HCT116 (cell line): Measurements from ENCODE around the gene SPATA3. TPM values are rescaled to one million over a fixed set of nuclear protein-coding genes. Genes with fewer than 3 reads are reported as not detected.

Source experiments
- ATAC-seq: fragments of 200-7000 bp; cut with Tn5 transposase; 2 replicates; pipeline ENCODE4 v1.9.1; 2020; ENCODE audit warnings: mild to moderate bottlenecking, moderate library complexity
- BruUV-seq: library from RNA; stranded (reverse); fragments of 400-500 nt; replicated peaks from 2 replicates; lab custom pipeline; 2021; lab: Mats Ljungman, UMichigan
- CTCF ChIA-PET: fragments of 300-600 bp; sonication (Branson Sonifier 250); formaldehyde crosslinking; loops from one replicate; lab custom pipeline; 2021; ENCODE audit warnings: antibody characterized with exemption; lab: Charles Lee
- POLR2A ChIA-PET: fragments of 300-600, 350-600 bp; sonication (Branson Sonifier 250); formaldehyde crosslinking; loops from one replicate; lab custom pipeline; 2021; ENCODE audit warnings: antibody characterized with exemption; lab: Charles Lee
- RAD21 ChIA-PET, 2 experiments: fragments of 300-600 bp; sonication (Branson Sonifier 250); formaldehyde crosslinking; loops; one replicate each; lab custom pipeline; 2023; ENCODE audit warnings: low total read pairs in 2 of 2; ENCODE audit not compliant: uncharacterized antibody in 2 of 2, unreplicated experiment in 2 of 2, low non-redundant PET in 1 of 2; lab: Charles Lee
- DNase-seq: peaks from one replicate; pipeline ENCODE4 v3.0.0-alpha.2; 2010; ENCODE audit warnings: low read depth, low spot score
- H2AFZ ChIP-seq: fragments of 200-600 bp; shearing (Covaris generic), sonication (generic); 2 replicates; pipeline ENCODE4 v1.6.1; 2017; ENCODE audit warnings: low read depth, mixed run types, mixed read lengths, antibody characterized with exemption, low read length; ENCODE audit not compliant: poor library complexity, severe bottlenecking
- H3K27ac ChIP-seq: 2 replicates; pipeline ENCODE4 v1.5.1; 2012; ENCODE audit warnings: low read depth, low read length
- H3K27me3 ChIP-seq: fragments of 200-600 bp; sonication (generic); 2 replicates; pipeline ENCODE4 v1.6.1; 2016; ENCODE audit warnings: mixed run types, low read length, mixed read lengths; ENCODE audit not compliant: insufficient read depth
- H3K36me3 ChIP-seq, 2 experiments: fragments of 200-500 bp in 1 of 2; fragments of 200-600 bp in 1 of 2; sonication (Bioruptor generic) in 1 of 2; sonication (generic) in 1 of 2; 2 replicates each; pipeline versions ENCODE4 v1.5.1 to v1.6.1; 2014 to 2016; ENCODE audit warnings: low read length in 2 of 2, inconsistent platforms in 1 of 2, mixed read lengths in 1 of 2, mixed run types in 1 of 2; ENCODE audit not compliant: insufficient read depth in 2 of 2, control insufficient read depth in 1 of 2
- H3K4me1 ChIP-seq, 2 experiments: fragments of 200-600 bp in 1 of 2; sonication (generic) in 1 of 2; 2 replicates each; pipeline versions ENCODE4 v1.5.1 to v1.6.1; 2012 to 2017; ENCODE audit warnings: low read length in 2 of 2, inconsistent platforms in 1 of 2, mild to moderate bottlenecking in 1 of 2, mixed read lengths in 1 of 2, mixed run types in 1 of 2, moderate library complexity in 1 of 2; ENCODE audit not compliant: insufficient read depth in 2 of 2, control insufficient read depth in 1 of 2
- H3K4me2 ChIP-seq: fragments of 200-600 bp; sonication (generic); 2 replicates; pipeline ENCODE4 v1.6.1; 2017; ENCODE audit warnings: mixed run types, low read length, mixed read lengths
- H3K4me3 ChIP-seq, 2 experiments: fragments of 200-600 bp in 1 of 2; sonication (generic) in 1 of 2; replicated peaks in 1 of 2; 2 replicates each; pipeline ENCODE4 v1.5.1; 2011 to 2016; ENCODE audit warnings: low read length in 2 of 2, control low read depth in 1 of 2, low read depth in 1 of 2, mild to moderate bottlenecking in 1 of 2, mixed read lengths in 1 of 2, mixed run types in 1 of 2
- H3K79me2 ChIP-seq: fragments of 200-600 bp; sonication (generic); 2 replicates; pipeline ENCODE4 v1.6.1; 2017; ENCODE audit warnings: mild to moderate bottlenecking, mixed run types, low read length, moderate library complexity, mixed read lengths; ENCODE audit not compliant: insufficient read depth
- H3K9ac ChIP-seq: fragments of 200-600 bp; sonication (generic); 2 replicates; pipeline ENCODE4 v1.6.1; 2016; ENCODE audit warnings: low read length, mixed read lengths
- H3K9me2 ChIP-seq: fragments of 200-600 bp; sonication (generic), shearing (Covaris generic); 2 replicates; pipeline ENCODE4 v1.6.1; 2017; ENCODE audit warnings: mixed run types, mild to moderate bottlenecking, moderate library complexity; ENCODE audit not compliant: insufficient read depth
- H3K9me3 ChIP-seq, 2 experiments: fragments of 200-500 bp in 1 of 2; fragments of 200-600 bp in 1 of 2; sonication (Bioruptor generic) in 1 of 2; sonication (generic) in 1 of 2; 2 replicates each; pipeline ENCODE4 v1.6.1; 2014 to 2017; ENCODE audit warnings: low read length in 2 of 2, mixed read lengths in 2 of 2, inconsistent platforms in 1 of 2, low read depth in 1 of 2, mild to moderate bottlenecking in 1 of 2, mixed run types in 1 of 2, moderate library complexity in 1 of 2; ENCODE audit not compliant: control insufficient read depth in 1 of 2, insufficient read depth in 1 of 2
- H4K20me1 ChIP-seq: fragments of 200-600 bp; sonication (generic), shearing (Covaris generic); 2 replicates; pipeline ENCODE4 v1.6.1; 2017; ENCODE audit warnings: mixed run types, mild to moderate bottlenecking, moderate library complexity; ENCODE audit not compliant: insufficient read depth
- EZH2 ChIP-seq: fragments of 200-600 bp; sonication (generic); IDR thresholded peaks from 2 replicates; pipeline ENCODE4 v1.6.1; 2017; ENCODE audit warnings: antibody characterized with exemption, mixed run types
- EZH2phosphoT487 ChIP-seq: fragments of 200-600 bp; IDR thresholded peaks from 2 replicates; pipeline ENCODE4 v1.6.1; 2018; ENCODE audit warnings: antibody characterized with exemption, borderline replicate concordance
- POLR2A ChIP-seq: IDR thresholded peaks from 2 replicates; pipeline ENCODE4 v1.7.0; 2011; ENCODE audit warnings: borderline replicate concordance; ENCODE audit not compliant: insufficient read depth, insufficient read length; ENCODE audit errors: extremely low read depth
- POLR2AphosphoS5 ChIP-seq: IDR thresholded peaks from 2 replicates; pipeline ENCODE4 v1.6.1; 2011; ENCODE audit warnings: mild to moderate bottlenecking, low read depth, low read length, moderate library complexity
- SIN3A ChIP-seq: IDR thresholded peaks from 2 replicates; pipeline ENCODE4 v1.6.1; 2012; ENCODE audit warnings: low read depth
- YY1 ChIP-seq: IDR thresholded peaks from 2 replicates; pipeline ENCODE4 v1.6.1; 2011; ENCODE audit warnings: low read length, low read depth, moderate library complexity, mild to moderate bottlenecking; ENCODE audit not compliant: insufficient replicate concordance; ENCODE audit errors: extremely low read depth
- intact Hi-C: fragments of 100-400 bp; cut with micrococcal nuclease; formaldehyde crosslinking; loops from 2 replicates; pipeline ENCODE4 v1.10.0; 2022
- total RNA-seq: library from RNA; stranded (reverse); gene quantifications from one replicate; pipeline ENCODE4 v1.2.1, GENCODE V29; 2021; ENCODE audit not compliant: unreplicated experiment
- TF ChIP-seq, protein P1 (sequence below): IDR thresholded peaks from 2 replicates; pipeline ENCODE4 v1.6.1; 2012; ENCODE audit warnings: low read depth
- TF ChIP-seq, protein P2 (sequence below): IDR thresholded peaks from 2 replicates; pipeline ENCODE4 v1.6.1; 2011; ENCODE audit warnings: mild to moderate bottlenecking, low read length, moderate library complexity; ENCODE audit not compliant: insufficient replicate concordance; ENCODE audit errors: extremely low read depth
- TF ChIP-seq, protein P3 (sequence below): IDR thresholded peaks from 2 replicates; pipeline ENCODE4 v1.6.1; 2012

SPATA3 gene
- total RNA-seq, 1 experiment from 2014 or later: not detected

- ChIA-PET RAD21 (no interaction called here), CTCF (no interaction called here), POLR2A (no interaction called here)
- no peaks in the 10 kb centered on the region for H3K36me3 ChIP-seq
- H3K27ac ChIP-seq: no peak overlapping the region
- H4K20me1 ChIP-seq: no peaks in the 10 kb centered on the region
- no peaks in the 10 kb centered on the region for H3K9me3 ChIP-seq
- no peak for DNase-seq
- H2AFZ ChIP-seq: no peak overlapping the region
- H3K79me2 ChIP-seq: no peaks in the 10 kb centered on the region
- no peaks in the 10 kb centered on the region for H3K9me2 ChIP-seq
- H3K9ac ChIP-seq: no peak overlapping the region
- BruUV-seq: no TSS peak
- no peaks in the 10 kb centered on the region for H3K27me3 ChIP-seq
- peaks cover 0 to 6% of the 10 kb centered on the region in 2 experiments; a peak in 1 of 4 replicates for H3K4me1 ChIP-seq
- intact Hi-C loops: no loop called here
- no peak overlapping the region for H3K4me2 ChIP-seq
- H3K4me3 ChIP-seq: no peak overlapping the region
- TF ChIP-seq, protein P1, sequence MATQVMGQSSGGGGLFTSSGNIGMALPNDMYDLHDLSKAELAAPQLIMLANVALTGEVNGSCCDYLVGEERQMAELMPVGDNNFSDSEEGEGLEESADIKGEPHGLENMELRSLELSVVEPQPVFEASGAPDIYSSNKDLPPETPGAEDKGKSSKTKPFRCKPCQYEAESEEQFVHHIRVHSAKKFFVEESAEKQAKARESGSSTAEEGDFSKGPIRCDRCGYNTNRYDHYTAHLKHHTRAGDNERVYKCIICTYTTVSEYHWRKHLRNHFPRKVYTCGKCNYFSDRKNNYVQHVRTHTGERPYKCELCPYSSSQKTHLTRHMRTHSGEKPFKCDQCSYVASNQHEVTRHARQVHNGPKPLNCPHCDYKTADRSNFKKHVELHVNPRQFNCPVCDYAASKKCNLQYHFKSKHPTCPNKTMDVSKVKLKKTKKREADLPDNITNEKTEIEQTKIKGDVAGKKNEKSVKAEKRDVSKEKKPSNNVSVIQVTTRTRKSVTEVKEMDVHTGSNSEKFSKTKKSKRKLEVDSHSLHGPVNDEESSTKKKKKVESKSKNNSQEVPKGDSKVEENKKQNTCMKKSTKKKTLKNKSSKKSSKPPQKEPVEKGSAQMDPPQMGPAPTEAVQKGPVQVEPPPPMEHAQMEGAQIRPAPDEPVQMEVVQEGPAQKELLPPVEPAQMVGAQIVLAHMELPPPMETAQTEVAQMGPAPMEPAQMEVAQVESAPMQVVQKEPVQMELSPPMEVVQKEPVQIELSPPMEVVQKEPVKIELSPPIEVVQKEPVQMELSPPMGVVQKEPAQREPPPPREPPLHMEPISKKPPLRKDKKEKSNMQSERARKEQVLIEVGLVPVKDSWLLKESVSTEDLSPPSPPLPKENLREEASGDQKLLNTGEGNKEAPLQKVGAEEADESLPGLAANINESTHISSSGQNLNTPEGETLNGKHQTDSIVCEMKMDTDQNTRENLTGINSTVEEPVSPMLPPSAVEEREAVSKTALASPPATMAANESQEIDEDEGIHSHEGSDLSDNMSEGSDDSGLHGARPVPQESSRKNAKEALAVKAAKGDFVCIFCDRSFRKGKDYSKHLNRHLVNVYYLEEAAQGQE: no peak
- TF ChIP-seq, protein P2, sequence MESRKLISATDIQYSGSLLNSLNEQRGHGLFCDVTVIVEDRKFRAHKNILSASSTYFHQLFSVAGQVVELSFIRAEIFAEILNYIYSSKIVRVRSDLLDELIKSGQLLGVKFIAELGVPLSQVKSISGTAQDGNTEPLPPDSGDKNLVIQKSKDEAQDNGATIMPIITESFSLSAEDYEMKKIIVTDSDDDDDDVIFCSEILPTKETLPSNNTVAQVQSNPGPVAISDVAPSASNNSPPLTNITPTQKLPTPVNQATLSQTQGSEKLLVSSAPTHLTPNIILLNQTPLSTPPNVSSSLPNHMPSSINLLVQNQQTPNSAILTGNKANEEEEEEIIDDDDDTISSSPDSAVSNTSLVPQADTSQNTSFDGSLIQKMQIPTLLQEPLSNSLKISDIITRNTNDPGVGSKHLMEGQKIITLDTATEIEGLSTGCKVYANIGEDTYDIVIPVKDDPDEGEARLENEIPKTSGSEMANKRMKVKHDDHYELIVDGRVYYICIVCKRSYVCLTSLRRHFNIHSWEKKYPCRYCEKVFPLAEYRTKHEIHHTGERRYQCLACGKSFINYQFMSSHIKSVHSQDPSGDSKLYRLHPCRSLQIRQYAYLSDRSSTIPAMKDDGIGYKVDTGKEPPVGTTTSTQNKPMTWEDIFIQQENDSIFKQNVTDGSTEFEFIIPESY: no peak
- TF ChIP-seq YY1 (no peak), EZH2phosphoT487 (no peak), POLR2AphosphoS5 (no peak), SIN3A (no peak), EZH2 (no peak), POLR2A (no peak)
- TF ChIP-seq, protein P3, sequence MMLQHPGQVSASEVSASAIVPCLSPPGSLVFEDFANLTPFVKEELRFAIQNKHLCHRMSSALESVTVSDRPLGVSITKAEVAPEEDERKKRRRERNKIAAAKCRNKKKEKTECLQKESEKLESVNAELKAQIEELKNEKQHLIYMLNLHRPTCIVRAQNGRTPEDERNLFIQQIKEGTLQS: no peak
- no peak for ATAC-seq
These were observed 20.0 kb upstream of the SPATA3 start for GRCh38 chr2:230975927-230976326.
